ENCODE results near the gene KDF1.
A peak's percentile ranks its signal among the peaks of the same experiment; 100 is the strongest.

GRCh38 chr1:26959722-26960624 is at the start of gene KDF1:
- TF ChIP-seq CTCF (conservative IDR thresholded peaks at IDR 0.05 in 1 of 2, IDR thresholded peaks at IDR 0.05 in 1 of 2; ENCODE audit: low read depth in 1 of 2, low read length in 2 of 2) (no peak), EZH2 (IDR thresholded peaks at IDR 0.05; ENCODE audit: low read length, missing control alignments) (peak; percentile 99)

Data from fibroblast of lung (primary cell).